Common myeloid progenitor, CD34-positive (primary cell): Measurements from ENCODE around the gene TAF10.
A peak's percentile ranks its signal among the peaks of the same experiment; 100 is the strongest.

Experiments used
- CTCF ChIA-PET: fragments of 350-600 bp; sonication (Branson Sonifier 250); formaldehyde crosslinking; loops from one replicate; lab custom pipeline; 2021; ENCODE audit warnings: antibody characterized with exemption; lab: Charles Lee
- POLR2A ChIA-PET: fragments of 350-600 bp; sonication (Branson Sonifier 250); formaldehyde crosslinking; loops from one replicate; lab custom pipeline; 2021; ENCODE audit warnings: antibody characterized with exemption; lab: Charles Lee
- DNase-seq, 3 donors: peaks; one replicate each; pipeline versions ENCODE4 v3.0.0 to v3.0.0-alpha.2; 2013
- H3K27ac ChIP-seq, 2 experiments: 1 replicate in 1 of 2; 2 replicates in 1 of 2; pipeline ENCODE4 v1.7.0; 2013; ENCODE audit warnings: inconsistent platforms in 2 of 2, low read length in 2 of 2, mild to moderate bottlenecking in 2 of 2, low read depth in 1 of 2, moderate library complexity in 1 of 2; ENCODE audit not compliant: severe bottlenecking in 2 of 2, insufficient read depth in 1 of 2, poor library complexity in 1 of 2
- H3K27me3 ChIP-seq, 5 experiments: replicated peaks in 2 of 5; 1 replicate in 3 of 5; 2 replicates in 2 of 5; pipeline versions ENCODE4 v1.6.1 to v1.7.0; 2013; ENCODE audit warnings: low read length in 4 of 5, mild to moderate bottlenecking in 2 of 5, moderate library complexity in 2 of 5, inconsistent platforms in 1 of 5; ENCODE audit not compliant: insufficient read depth in 5 of 5, control insufficient read depth in 4 of 5
- H3K36me3 ChIP-seq, 4 experiments: 1 replicate in 2 of 4; 2 replicates in 2 of 4; pipeline versions ENCODE4 v1.6.1 to v1.7.0; 2013; ENCODE audit warnings: low read length in 3 of 4, control low read depth in 1 of 4, mild to moderate bottlenecking in 1 of 4; ENCODE audit not compliant: control insufficient read depth in 4 of 4, insufficient read depth in 4 of 4
- H3K4me1 ChIP-seq, 4 experiments: 1 replicate in 3 of 4; 2 replicates in 1 of 4; pipeline versions ENCODE4 v1.6.1 to v1.7.1; 2013; ENCODE audit warnings: low read length in 3 of 4, mild to moderate bottlenecking in 3 of 4, control low read depth in 1 of 4, inconsistent platforms in 1 of 4, moderate library complexity in 1 of 4; ENCODE audit not compliant: control insufficient read depth in 4 of 4, insufficient read depth in 4 of 4; ENCODE audit errors: control extremely low read depth in 1 of 4
- H3K4me3 ChIP-seq, 7 experiments: 1 replicate in 4 of 7; 2 replicates in 3 of 7; pipeline versions ENCODE4 v1.5.1 to v1.7.0; 2013; ENCODE audit warnings: mild to moderate bottlenecking in 7 of 7, low read length in 6 of 7, moderate library complexity in 6 of 7, inconsistent platforms in 2 of 7, low read depth in 2 of 7, control low read depth in 1 of 7; ENCODE audit not compliant: insufficient read depth in 4 of 7, control insufficient read depth in 1 of 7; ENCODE audit errors: extremely low read depth in 1 of 7
- H3K9me3 ChIP-seq, 5 experiments: 1 replicate in 4 of 5; 2 replicates in 1 of 5; pipeline versions ENCODE4 v1.6.1 to v1.7.1; 2013; ENCODE audit warnings: low read length in 4 of 5, mild to moderate bottlenecking in 2 of 5, inconsistent platforms in 1 of 5, low read depth in 1 of 5, moderate library complexity in 1 of 5; ENCODE audit not compliant: control insufficient read depth in 4 of 5, insufficient read depth in 2 of 5; ENCODE audit errors: control extremely low read depth in 1 of 5
- WGBS: methylation state at CpG from one replicate; pipeline ENCODE4 v1.1.5; 2013; ENCODE audit not compliant: insufficient coverage; 5-methylcytosine and 5-hydroxymethylcytosine counted together

TAF10 gene

GRCh38 chr11:6621711-6622211 lies 9.7 kb upstream of the TAF10 start:
- no peak overlapping the region for H3K4me3 ChIP-seq
- no peak overlapping the region for H3K27ac ChIP-seq
- H3K36me3 ChIP-seq: peaks cover 0 to 34% (median 3%) of the 10 kb centered on the region in 4 experiments
- DNase-seq: no peak
- no peaks in the 10 kb centered on the region for H3K27me3 ChIP-seq
- POLR2A ChIA-PET: interaction anchor here (1.4 kb wide), 1 partner anchor 9 kb away, joined by 5 read pairs; no protein-coding TSS in a partner anchor
- CTCF ChIA-PET: interaction anchor here (0.6 to 3.6 kb wide), 11 partner anchors 9 to 91 kb away, joined by 3 to 16 read pairs (median 4); partner anchors contain the start of gene TAF10
- 92% methylated on average over 15 of the region's 16 CpGs for WGBS
- H3K4me1 ChIP-seq: peaks cover 9 to 32% (median 26%) of the 10 kb centered on the region in 4 experiments
- H3K9me3 ChIP-seq: no peaks in the 10 kb centered on the region

DNA sequence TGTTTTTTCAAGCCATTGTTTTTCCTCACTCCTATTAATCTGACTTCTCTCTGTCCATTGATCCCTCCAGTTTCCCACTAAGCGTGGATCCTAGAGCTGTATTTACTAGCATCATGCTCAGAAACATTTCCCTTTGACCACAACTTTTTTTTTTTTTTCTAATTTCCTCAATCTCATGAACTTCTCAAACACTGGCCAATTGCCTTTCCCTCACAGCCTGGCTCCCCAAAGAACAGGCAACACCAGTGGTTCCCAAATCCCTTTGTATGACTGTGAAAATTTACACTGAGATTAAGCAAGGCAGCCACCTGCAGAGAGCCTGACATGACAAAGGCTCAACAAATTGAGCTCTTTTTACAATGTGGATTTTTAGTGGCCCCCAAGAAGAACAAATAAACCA lies 8.6 kb upstream of the TAF10 start:
- Histone ChIP-seq H3K27ac (no peak overlapping the region), H3K4me1 (peaks cover 9 to 33% (median 26%) of the 10 kb centered on the region in 4 experiments), H3K9me3 (no peaks in the 10 kb centered on the region), H3K4me3 (no peak overlapping the region), H3K27me3 (no peaks in the 10 kb centered on the region), H3K36me3 (peaks cover 0 to 33% (median 11%) of the 10 kb centered on the region in 4 experiments)
- CTCF ChIA-PET: interaction anchor here (0.6 to 3.6 kb wide), 9 partner anchors 8 to 492 kb away, joined by 3 to 16 read pairs (median 4); partner anchors contain the start of gene TAF10
- POLR2A ChIA-PET: no interaction called here
- no peak for DNase-seq
- 93% methylated on average over 1 of the region's 1 CpG for WGBS

GRCh38 chr11:6619004-6619745 lies 7.2 kb upstream of the TAF10 start, which contains the start of gene TPP1:
Gene TPP1, minus strand, starts transcription at chr11:6619422. Its CDS starts 22 bp downstream, at chr11:6619400.
- DNase-seq: peak; percentile 91 to 93 (median 92)
- Histone ChIP-seq H3K4me1 (peaks cover 9 to 33% (median 26%) of the 10 kb centered on the region in 4 experiments), H3K4me3 (peak within 1 kb of the TSS; percentile 71 to 94 (median 88)), H3K9me3 (no peaks in the 10 kb centered on the region), H3K27ac (peak within 1 kb of the TSS; percentile 82 to 96), H3K36me3 (peaks cover 2 to 36% (median 18%) of the 10 kb centered on the region in 4 experiments), H3K27me3 (no peaks in the 10 kb centered on the region)
- ChIA-PET POLR2A (interaction anchor here (1.0 to 1.7 kb wide), 3 partner anchors 12 to 16 kb away, joined by 3 to 8 read pairs (median 6); partner anchors contain the start of genes ILK and RRP8), CTCF (interaction anchor here (0.6 to 3.3 kb wide), 20 partner anchors 10 to 89 kb away, joined by 3 to 24 read pairs (median 6); partner anchors contain the start of gene MRPL17)
- WGBS: 0% methylated on average over 11 of the region's 16 CpGs

DNA sequence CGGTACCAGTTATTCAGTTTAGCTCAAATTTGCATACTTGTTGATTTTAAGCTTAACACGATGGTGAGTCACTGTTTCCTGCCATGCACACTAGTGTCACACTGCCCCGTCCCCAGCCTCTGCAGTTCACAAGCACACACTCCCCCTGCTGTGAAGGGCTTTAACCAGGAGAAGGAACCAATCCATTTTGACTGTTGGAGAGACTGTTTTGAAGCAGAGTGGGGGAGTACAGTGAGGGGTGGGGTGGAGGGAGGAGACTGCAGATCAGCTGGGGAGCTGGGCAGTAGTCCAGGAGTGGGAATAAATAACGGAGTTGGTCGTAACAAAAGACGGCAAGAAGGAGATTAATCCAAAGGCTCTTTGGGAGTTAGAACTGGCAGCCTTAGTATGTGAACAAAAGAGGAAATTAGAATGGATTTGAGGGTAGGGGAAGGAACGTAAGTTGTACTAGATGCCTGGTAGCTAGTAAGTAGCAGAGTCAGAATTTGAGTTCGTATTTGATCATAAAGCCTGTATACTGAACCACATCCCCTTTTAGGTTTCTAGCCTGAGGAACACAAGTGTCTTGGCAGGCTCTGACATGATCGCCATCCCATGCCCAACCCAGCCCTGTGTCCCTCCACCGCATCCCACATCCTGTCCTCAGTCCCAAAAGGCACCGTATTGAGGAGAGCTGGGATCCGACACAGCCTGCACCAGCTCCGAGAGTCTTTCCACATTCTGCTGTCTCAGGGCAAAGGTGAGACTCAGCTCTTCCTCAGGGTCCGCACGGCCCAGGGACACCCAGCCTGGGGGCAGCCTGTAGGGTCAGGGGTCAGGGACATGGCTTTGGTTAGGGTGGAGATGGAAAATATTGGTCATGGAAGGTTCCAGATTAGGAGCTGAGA lies 6.3 kb upstream of the TAF10 start:
- peak overlapping the region; percentile 71 to 94 (median 88) for H3K4me3 ChIP-seq
- peaks cover 10 to 36% (median 28%) of the 10 kb centered on the region in 4 experiments for H3K4me1 ChIP-seq
- 8% methylated on average over 13 of the region's 15 CpGs for WGBS
- H3K27me3 ChIP-seq: no peaks in the 10 kb centered on the region
- peak; percentile 91 to 97 (median 95) for DNase-seq
- CTCF ChIA-PET: interaction anchor here (0.6 to 3.3 kb wide), 30 partner anchors 11 to 89 kb away, joined by 3 to 24 read pairs (median 4); partner anchors contain the start of gene MRPL17
- H3K9me3 ChIP-seq: no peaks in the 10 kb centered on the region
- POLR2A ChIA-PET: interaction anchor here (0.9 to 1.7 kb wide), 4 partner anchors 10 to 17 kb away, joined by 3 to 8 read pairs (median 4); partner anchors contain the start of genes ILK and RRP8
- H3K36me3 ChIP-seq: peaks cover 2 to 33% (median 22%) of the 10 kb centered on the region in 4 experiments
- H3K27ac ChIP-seq: peak overlapping the region; percentile 82 to 96

- H3K27ac ChIP-seq: peak overlapping the region in 1 of 2 experiments; percentile 96
- peaks cover 18 to 47% (median 38%) of the 10 kb centered on the region in 4 experiments for H3K4me1 ChIP-seq
- no peak for DNase-seq
- H3K27me3 ChIP-seq: no peaks in the 10 kb centered on the region
- 71% methylated on average over 5 of the region's 5 CpGs for WGBS
- ChIA-PET POLR2A (interaction anchor here (0.9 to 1.7 kb wide), 2 partner anchors 9 to 14 kb away, joined by 3 to 8 read pairs; partner anchors contain the start of genes ILK and RRP8), CTCF (interaction anchor here (0.8 to 3.3 kb wide), 17 partner anchors 10 to 85 kb away, joined by 3 to 24 read pairs (median 5); partner anchors contain the start of gene MRPL17)
- H3K9me3 ChIP-seq: no peaks in the 10 kb centered on the region
- peak overlapping the region in 6 of 7 experiments; percentile 71 to 94 (median 88) for H3K4me3 ChIP-seq
- peaks cover 2 to 33% (median 21%) of the 10 kb centered on the region in 4 experiments for H3K36me3 ChIP-seq
These were observed 5.3 kb upstream of the TAF10 start for GRCh38 chr11:6617315-6617781.
